CD14-positive monocyte (primary cell): ENCODE measurements around the gene MORN1. TPM values are rescaled to one million over a fixed set of nuclear protein-coding genes. Genes with fewer than 3 reads are reported as not detected.
A peak's percentile ranks its signal among the peaks of the same experiment; 100 is the strongest.

Experiments
- DNase-seq, 3 donors: peaks; one replicate each; pipeline ENCODE4 v3.0.0-alpha.2; 2011 to 2022
- H2AFZ ChIP-seq: 2 replicates; pipeline ENCODE4 v1.6.0; 2012; ENCODE audit warnings: mild to moderate bottlenecking, low read depth, low read length, inconsistent platforms; ENCODE audit not compliant: insufficient read depth, poor library complexity, severe bottlenecking
- H3K27ac ChIP-seq, 2 donors: 1 replicate in 1 of 2; 2 replicates in 1 of 2; pipeline ENCODE4 v1.5.1; 2012 to 2013; ENCODE audit warnings: low read length in 2 of 2, control low read depth in 1 of 2, inconsistent platforms in 1 of 2, low read depth in 1 of 2, mild to moderate bottlenecking in 1 of 2
- H3K27me3 ChIP-seq, 2 donors: one replicate each; pipeline versions ENCODE4 v1.6.0 to v1.6.1; 2011 to 2013; ENCODE audit warnings: low read length in 2 of 2; ENCODE audit not compliant: control insufficient read depth in 2 of 2, insufficient read depth in 2 of 2
- H3K36me3 ChIP-seq, 2 donors: replicated peaks in 1 of 2; 1 replicate in 1 of 2; 2 replicates in 1 of 2; pipeline versions ENCODE4 v1.5.1 to v1.6.1; 2012 to 2013; ENCODE audit warnings: low read length in 2 of 2, control low read depth in 1 of 2, inconsistent platforms in 1 of 2, mild to moderate bottlenecking in 1 of 2; ENCODE audit not compliant: insufficient read depth in 2 of 2, control insufficient read depth in 1 of 2
- H3K4me1 ChIP-seq, 2 donors: 1 replicate in 1 of 2; 2 replicates in 1 of 2; pipeline versions ENCODE4 v1.5.1 to v1.6.1; 2012 to 2013; ENCODE audit warnings: low read length in 2 of 2, control low read depth in 1 of 2, inconsistent platforms in 1 of 2, mild to moderate bottlenecking in 1 of 2, moderate library complexity in 1 of 2; ENCODE audit not compliant: insufficient read depth in 2 of 2, control insufficient read depth in 1 of 2
- H3K4me2 ChIP-seq: replicated peaks from 2 replicates; pipeline ENCODE3; 2012; ENCODE audit warnings: low read length, moderate library complexity, mild to moderate bottlenecking; ENCODE audit not compliant: poor library complexity, severe bottlenecking; ENCODE audit errors: extremely low read depth
- H3K4me3 ChIP-seq, 3 experiments: fragments of 200-600 bp in 1 of 3; sonication (generic) in 1 of 3; replicated peaks in 1 of 3; 1 replicate in 2 of 3; 2 replicates in 1 of 3; pipeline ENCODE4 v1.5.1; 2011 to 2013; ENCODE audit warnings: low read length in 3 of 3, mild to moderate bottlenecking in 3 of 3, control low read depth in 2 of 3, low read depth in 2 of 3, inconsistent platforms in 1 of 3, moderate library complexity in 1 of 3
- H3K79me2 ChIP-seq: 2 replicates; pipeline ENCODE4 v1.6.0; 2012; ENCODE audit warnings: mild to moderate bottlenecking, control low read depth, inconsistent platforms, low read length, moderate library complexity; ENCODE audit not compliant: insufficient read depth
- H3K9ac ChIP-seq: 2 replicates; pipeline ENCODE4 v1.6.0; 2017; ENCODE audit warnings: low read length, mild to moderate bottlenecking; ENCODE audit not compliant: insufficient read depth, poor library complexity, severe bottlenecking
- H3K9me3 ChIP-seq, 2 donors: replicated peaks in 1 of 2; 1 replicate in 1 of 2; 2 replicates in 1 of 2; pipeline versions ENCODE4 v1.5.1 to v1.6.1; 2012 to 2013; ENCODE audit warnings: low read length in 2 of 2, control low read depth in 1 of 2; ENCODE audit not compliant: control insufficient read depth in 1 of 2, insufficient read depth in 1 of 2
- H4K20me1 ChIP-seq: 2 replicates; pipeline ENCODE4 v1.6.0; 2012; ENCODE audit warnings: mild to moderate bottlenecking, low read length, control low read depth, moderate library complexity; ENCODE audit not compliant: insufficient read depth
- H3K27ac Mint-ChIP-seq, 7 donors: one replicate each; pipeline ENCODE4 v1.8.0; 2020; ENCODE audit warnings: mild to moderate bottlenecking in 7 of 7, mixed read lengths in 7 of 7, moderate library complexity in 6 of 7, inconsistent platforms in 2 of 7
- H3K27me3 Mint-ChIP-seq, 3 donors: one replicate each; pipeline ENCODE4 v1.8.0; 2021 to 2022; ENCODE audit warnings: low read depth in 3 of 3, mild to moderate bottlenecking in 3 of 3, mixed read lengths in 3 of 3, moderate library complexity in 3 of 3, inconsistent platforms in 1 of 3
- H3K36me3 Mint-ChIP-seq, 2 donors: one replicate each; pipeline ENCODE4 v1.8.0; 2020; ENCODE audit warnings: mixed read lengths in 2 of 2, inconsistent platforms in 1 of 2, mild to moderate bottlenecking in 1 of 2
- H3K4me1 Mint-ChIP-seq: one replicate; pipeline ENCODE4 v1.8.0; 2020; ENCODE audit warnings: mild to moderate bottlenecking, mixed read lengths
- H3K4me3 Mint-ChIP-seq, 2 donors: one replicate each; pipeline ENCODE4 v1.8.0; 2020; ENCODE audit warnings: mild to moderate bottlenecking in 2 of 2, mixed read lengths in 2 of 2, moderate library complexity in 1 of 2
- H3K9me3 Mint-ChIP-seq, 7 donors: one replicate each; pipeline ENCODE4 v1.8.0; 2020 to 2022; ENCODE audit warnings: mixed read lengths in 7 of 7, mild to moderate bottlenecking in 6 of 7, moderate library complexity in 6 of 7, inconsistent platforms in 2 of 7
- WGBS: methylation state at CpG from one replicate; pipeline ENCODE4 v1.1.5; 2013; ENCODE audit warnings: missing lambda C conversion rate; ENCODE audit not compliant: insufficient coverage; 5-methylcytosine and 5-hydroxymethylcytosine counted together
- intact Hi-C, 2 donors: fragments of 100-400 bp; cut with micrococcal nuclease; formaldehyde crosslinking; loops; one replicate each; pipeline versions ENCODE4 v1.15.0 to v1.15.1; 2023
- polyA plus RNA-seq, 3 donors: library from polyadenylated mRNA; depleted of rRNA in 1 of 3; unstranded in 2 of 3; stranded (reverse) in 1 of 3; fragments of 300-500 nt in 2 of 3; fragments of >200 nt in 1 of 3; fragmentation: Illumina TruSeq in 2 of 3; gene quantifications; 1 replicate in 2 of 3; 2 replicates in 1 of 3; pipeline ENCODE4 v1.2.3, GENCODE V29; 2012 to 2021
- TF ChIP-seq, protein P1 (sequence below): fragments of 200-600 bp; IDR thresholded peaks from one replicate; pipeline ENCODE4 v1.8.0; 2022; ENCODE audit warnings: antibody characterized with exemption, mild to moderate bottlenecking

MORN1 gene
- polyA plus RNA-seq, 3 donors, result 1.5 to 3.0 (median 1.7) TPM

GRCh38 chr1:2394220-2394619 lies 2.9 kb upstream of the MORN1 start:
- TF ChIP-seq, protein P1, sequence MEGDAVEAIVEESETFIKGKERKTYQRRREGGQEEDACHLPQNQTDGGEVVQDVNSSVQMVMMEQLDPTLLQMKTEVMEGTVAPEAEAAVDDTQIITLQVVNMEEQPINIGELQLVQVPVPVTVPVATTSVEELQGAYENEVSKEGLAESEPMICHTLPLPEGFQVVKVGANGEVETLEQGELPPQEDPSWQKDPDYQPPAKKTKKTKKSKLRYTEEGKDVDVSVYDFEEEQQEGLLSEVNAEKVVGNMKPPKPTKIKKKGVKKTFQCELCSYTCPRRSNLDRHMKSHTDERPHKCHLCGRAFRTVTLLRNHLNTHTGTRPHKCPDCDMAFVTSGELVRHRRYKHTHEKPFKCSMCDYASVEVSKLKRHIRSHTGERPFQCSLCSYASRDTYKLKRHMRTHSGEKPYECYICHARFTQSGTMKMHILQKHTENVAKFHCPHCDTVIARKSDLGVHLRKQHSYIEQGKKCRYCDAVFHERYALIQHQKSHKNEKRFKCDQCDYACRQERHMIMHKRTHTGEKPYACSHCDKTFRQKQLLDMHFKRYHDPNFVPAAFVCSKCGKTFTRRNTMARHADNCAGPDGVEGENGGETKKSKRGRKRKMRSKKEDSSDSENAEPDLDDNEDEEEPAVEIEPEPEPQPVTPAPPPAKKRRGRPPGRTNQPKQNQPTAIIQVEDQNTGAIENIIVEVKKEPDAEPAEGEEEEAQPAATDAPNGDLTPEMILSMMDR, result no peak
- H3K4me3 ChIP-seq, result no peak overlapping the region
- H3K4me1 ChIP-seq, result peaks cover 14 to 26% of the 10 kb centered on the region in 2 donors
- Mint-ChIP-seq H3K36me3 (peaks cover 56 to 66% of the 10 kb centered on the region in 2 donors), H3K27ac (peak overlapping the region in 3 of 7 donors; percentile 38 to 57 (median 41)), H3K4me3 (no peak overlapping the region), H3K27me3 (peaks cover 0 to 2% (median 0%) of the 10 kb centered on the region in 3 donors), H3K4me1 (peaks cover 30% of the 10 kb centered on the region), H3K9me3 (no peaks in the 10 kb centered on the region)
- no peak overlapping the region for H3K9ac ChIP-seq
- peaks cover 65% of the 10 kb centered on the region for H4K20me1 ChIP-seq
- no peak overlapping the region for H2AFZ ChIP-seq
- peaks cover 47 to 63% of the 10 kb centered on the region in 2 donors for H3K36me3 ChIP-seq
- H3K27ac ChIP-seq, result peak overlapping the region in 1 of 2 donors; percentile 79
- no peak for DNase-seq
- H3K9me3 ChIP-seq, result no peaks in the 10 kb centered on the region
- intact Hi-C loops, result loop anchor here (5.0 kb wide), 4 partner anchors 128 to 193 kb away; partner anchors contain the start of genes PANK4 (in 1 of the 2) and PRXL2B (in 1 of the 2)
- no peak overlapping the region for H3K4me2 ChIP-seq
- 98% methylated on average over 7 of the region's 7 CpGs for WGBS
- no peaks in the 10 kb centered on the region for H3K27me3 ChIP-seq
- H3K79me2 ChIP-seq, result peaks cover 48% of the 10 kb centered on the region

DNA sequence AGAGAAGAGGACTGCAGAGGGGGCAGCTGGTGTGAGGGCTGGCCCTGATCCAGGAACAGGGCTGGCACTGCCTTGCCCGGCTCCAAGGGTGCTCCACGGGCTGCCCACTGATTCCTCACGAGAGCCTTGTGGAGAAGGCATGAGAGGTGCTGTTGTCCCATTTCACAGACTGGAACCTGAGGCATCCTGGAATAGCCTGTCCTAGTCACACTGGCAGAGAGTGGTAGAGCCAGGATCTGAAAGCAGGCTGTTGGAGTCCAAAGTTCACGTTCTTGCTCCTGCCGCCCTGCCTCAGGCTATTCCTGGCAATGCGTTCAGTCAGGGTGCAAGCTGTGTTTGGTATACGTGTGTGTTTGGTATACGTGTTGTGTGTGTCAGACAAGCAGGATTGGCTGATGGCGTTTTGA lies 2.1 kb upstream of the MORN1 start:
- H3K9me3 ChIP-seq, result no peaks in the 10 kb centered on the region
- H3K4me2 ChIP-seq, result no peak overlapping the region
- peak overlapping the region in 1 of 2 donors; percentile 79 for H3K27ac ChIP-seq
- H3K36me3 ChIP-seq, result peaks cover 39 to 56% of the 10 kb centered on the region in 2 donors
- H3K4me1 ChIP-seq, result peaks cover 14 to 26% of the 10 kb centered on the region in 2 donors
- H3K4me3 ChIP-seq, result no peak overlapping the region
- TF ChIP-seq, protein P1, result no peak
- no peak overlapping the region for H2AFZ ChIP-seq
- Mint-ChIP-seq H3K9me3 (no peaks in the 10 kb centered on the region), H3K27ac (peak overlapping the region in 5 of 7 donors; percentile 42 to 89 (median 81)), H3K4me3 (no peak overlapping the region), H3K36me3 (peaks cover 49 to 58% of the 10 kb centered on the region in 2 donors), H3K27me3 (peaks cover 0 to 2% (median 0%) of the 10 kb centered on the region in 3 donors), H3K4me1 (peaks cover 30% of the 10 kb centered on the region)
- H4K20me1 ChIP-seq, result peaks cover 58% of the 10 kb centered on the region
- H3K79me2 ChIP-seq, result peaks cover 48% of the 10 kb centered on the region
- intact Hi-C loops, result loop anchor here (5.0 kb wide), 4 partner anchors 129 to 194 kb away; partner anchors contain the start of genes PANK4 (in 1 of the 2) and PRXL2B (in 1 of the 2)
- no peaks in the 10 kb centered on the region for H3K27me3 ChIP-seq
- no peak for DNase-seq
- no peak overlapping the region for H3K9ac ChIP-seq
- WGBS, result 95% methylated on average over 8 of the region's 9 CpGs
